Mesothelial cell of epicardium (in vitro differentiated cells): ENCODE measurements around the gene GZMM. TPM values are rescaled to one million over a fixed set of nuclear protein-coding genes. Genes with fewer than 3 reads are reported as not detected.
A peak's percentile ranks its signal among the peaks of the same experiment; 100 is the strongest.

Experiments
- DNase-seq, 2 experiments: peaks; one replicate each; pipeline ENCODE4 v3.0.0; 2021; ENCODE audit warnings: low spot score in 2 of 2; ENCODE audit not compliant: unreplicated experiment in 2 of 2
- H3K27ac Mint-ChIP-seq: 2 replicates; pipeline ENCODE4 v1.8.0; 2021; ENCODE audit warnings: mixed read lengths
- H3K27me3 Mint-ChIP-seq: 2 replicates; pipeline ENCODE4 v1.8.0; 2021; ENCODE audit warnings: low read depth, mixed read lengths
- H3K36me3 Mint-ChIP-seq: 2 replicates; pipeline ENCODE4 v1.8.0; 2021; ENCODE audit warnings: mixed read lengths
- H3K4me1 Mint-ChIP-seq: 2 replicates; pipeline ENCODE4 v1.8.0; 2021; ENCODE audit warnings: mixed read lengths
- H3K4me3 Mint-ChIP-seq: 2 replicates; pipeline ENCODE4 v1.8.0; 2021; ENCODE audit warnings: mild to moderate bottlenecking, moderate library complexity, mixed read lengths
- H3K9me3 Mint-ChIP-seq: 2 replicates; pipeline ENCODE4 v1.8.0; 2021; ENCODE audit warnings: mixed read lengths
- total RNA-seq: library from RNA; stranded (reverse); gene quantifications from 3 replicates; pipeline ENCODE4 v1.2.1, GENCODE V29; 2021
- TF ChIP-seq, protein P1 (sequence below): fragments of 200-600 bp; sonication (generic); IDR thresholded peaks from one replicate; pipeline ENCODE4 v1.5.0; 2021; ENCODE audit warnings: antibody characterized with exemption; ENCODE audit not compliant: unreplicated experiment

Gene GZMM
- total RNA-seq, 1 donor from 2014 or later: 0.40 TPM

DNA sequence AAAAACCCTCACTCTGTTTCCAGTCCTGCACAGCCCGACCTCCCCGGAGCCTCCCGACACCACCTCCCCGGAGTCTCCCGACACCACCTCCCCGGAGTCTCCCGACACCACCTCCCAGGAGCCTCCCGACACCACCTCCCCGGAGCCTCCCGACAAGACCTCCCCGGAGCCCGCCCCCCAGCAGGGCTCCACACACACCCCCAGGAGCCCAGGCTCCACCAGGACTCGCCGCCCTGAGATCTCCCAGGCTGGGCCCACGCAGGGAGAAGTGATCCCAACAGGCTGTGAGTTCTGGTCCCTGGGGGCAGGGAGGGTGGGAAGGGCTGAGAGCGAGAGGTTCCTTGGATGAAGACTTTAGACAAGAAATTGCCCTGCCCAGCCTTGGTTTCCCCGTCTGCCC lies 42.2 kb upstream of the GZMM start:
- no peak for DNase-seq
- Mint-ChIP-seq H3K27ac (no peak overlapping the region), H3K27me3 (peaks cover 34% of the 10 kb centered on the region), H3K4me1 (peaks cover 4% of the 10 kb centered on the region), H3K4me3 (no peak overlapping the region), H3K9me3 (no peaks in the 10 kb centered on the region), H3K36me3 (no peaks in the 10 kb centered on the region)
- TF ChIP-seq, protein P1, sequence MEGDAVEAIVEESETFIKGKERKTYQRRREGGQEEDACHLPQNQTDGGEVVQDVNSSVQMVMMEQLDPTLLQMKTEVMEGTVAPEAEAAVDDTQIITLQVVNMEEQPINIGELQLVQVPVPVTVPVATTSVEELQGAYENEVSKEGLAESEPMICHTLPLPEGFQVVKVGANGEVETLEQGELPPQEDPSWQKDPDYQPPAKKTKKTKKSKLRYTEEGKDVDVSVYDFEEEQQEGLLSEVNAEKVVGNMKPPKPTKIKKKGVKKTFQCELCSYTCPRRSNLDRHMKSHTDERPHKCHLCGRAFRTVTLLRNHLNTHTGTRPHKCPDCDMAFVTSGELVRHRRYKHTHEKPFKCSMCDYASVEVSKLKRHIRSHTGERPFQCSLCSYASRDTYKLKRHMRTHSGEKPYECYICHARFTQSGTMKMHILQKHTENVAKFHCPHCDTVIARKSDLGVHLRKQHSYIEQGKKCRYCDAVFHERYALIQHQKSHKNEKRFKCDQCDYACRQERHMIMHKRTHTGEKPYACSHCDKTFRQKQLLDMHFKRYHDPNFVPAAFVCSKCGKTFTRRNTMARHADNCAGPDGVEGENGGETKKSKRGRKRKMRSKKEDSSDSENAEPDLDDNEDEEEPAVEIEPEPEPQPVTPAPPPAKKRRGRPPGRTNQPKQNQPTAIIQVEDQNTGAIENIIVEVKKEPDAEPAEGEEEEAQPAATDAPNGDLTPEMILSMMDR: no peak

DNA sequence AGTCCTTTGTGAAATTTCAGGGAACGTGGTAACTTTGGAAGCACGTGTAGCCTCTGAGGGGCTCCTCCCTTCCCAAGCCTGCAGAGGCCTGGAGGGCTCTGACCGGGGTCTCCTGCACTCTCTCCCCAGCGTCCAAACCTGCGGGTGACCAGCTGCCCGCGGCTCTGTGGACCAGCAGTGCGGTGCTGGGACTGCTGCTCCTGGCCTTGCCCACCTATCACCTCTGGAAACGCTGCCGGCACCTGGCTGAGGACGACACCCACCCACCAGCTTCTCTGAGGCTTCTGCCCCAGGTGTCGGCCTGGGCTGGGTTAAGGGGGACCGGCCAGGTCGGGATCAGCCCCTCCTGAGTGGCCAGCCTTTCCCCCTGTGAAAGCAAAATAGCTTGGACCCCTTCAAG lies 39.2 kb upstream of the GZMM start:
- Mint-ChIP-seq H3K36me3 (no peaks in the 10 kb centered on the region), H3K27ac (no peak overlapping the region), H3K4me1 (peaks cover 14% of the 10 kb centered on the region), H3K4me3 (no peak overlapping the region), H3K27me3 (peaks cover 15% of the 10 kb centered on the region), H3K9me3 (no peaks in the 10 kb centered on the region)
- DNase-seq: no peak
- TF ChIP-seq, protein P1: no peak

DNA sequence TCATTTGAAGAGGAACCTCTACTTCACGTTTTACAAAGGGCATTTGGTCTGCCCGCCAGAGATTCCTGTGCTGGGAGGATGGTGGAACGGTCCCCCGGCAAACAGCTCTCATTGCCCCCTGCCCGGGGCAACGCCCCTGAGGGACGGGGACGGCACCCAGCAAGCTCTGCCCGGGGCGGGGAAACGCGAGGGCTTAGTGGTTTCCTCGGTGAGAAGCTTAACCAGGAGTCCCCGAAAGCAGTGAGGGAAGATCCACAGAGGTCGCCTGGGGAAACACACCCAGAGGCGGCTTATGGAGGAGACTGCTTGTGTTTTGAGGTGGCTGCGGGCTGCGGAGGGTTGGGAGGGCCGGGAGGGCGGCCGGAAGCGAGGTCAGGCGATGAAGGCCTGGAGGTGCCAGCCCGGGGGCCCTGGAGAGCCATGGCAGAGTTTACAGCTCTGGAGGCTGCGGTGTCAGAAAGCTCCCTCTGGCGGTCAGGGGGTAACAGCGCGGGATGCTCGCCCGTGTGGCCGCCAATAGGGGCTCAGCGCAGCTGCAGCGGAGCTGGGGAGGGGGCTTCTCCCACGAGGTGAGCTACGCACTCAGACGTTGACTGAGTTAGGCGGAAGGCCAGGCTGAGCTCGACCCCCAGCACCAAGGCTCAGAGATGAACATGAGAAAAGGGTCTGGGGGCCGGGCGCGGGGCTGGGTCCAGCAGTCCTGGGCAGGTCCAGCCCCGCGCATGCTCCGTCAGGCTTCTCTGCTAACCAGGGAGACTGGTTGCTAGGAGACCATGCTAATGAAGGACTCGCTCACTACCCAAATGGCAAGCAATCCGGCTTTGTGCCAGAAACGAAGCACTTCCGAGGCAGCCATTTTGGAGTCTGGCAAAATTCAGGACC lies 37.2 kb upstream of the GZMM start:
- H3K27me3 Mint-ChIP-seq: peaks cover 4% of the 10 kb centered on the region
- peak overlapping the region; percentile 100 for H3K27ac Mint-ChIP-seq

DNA sequence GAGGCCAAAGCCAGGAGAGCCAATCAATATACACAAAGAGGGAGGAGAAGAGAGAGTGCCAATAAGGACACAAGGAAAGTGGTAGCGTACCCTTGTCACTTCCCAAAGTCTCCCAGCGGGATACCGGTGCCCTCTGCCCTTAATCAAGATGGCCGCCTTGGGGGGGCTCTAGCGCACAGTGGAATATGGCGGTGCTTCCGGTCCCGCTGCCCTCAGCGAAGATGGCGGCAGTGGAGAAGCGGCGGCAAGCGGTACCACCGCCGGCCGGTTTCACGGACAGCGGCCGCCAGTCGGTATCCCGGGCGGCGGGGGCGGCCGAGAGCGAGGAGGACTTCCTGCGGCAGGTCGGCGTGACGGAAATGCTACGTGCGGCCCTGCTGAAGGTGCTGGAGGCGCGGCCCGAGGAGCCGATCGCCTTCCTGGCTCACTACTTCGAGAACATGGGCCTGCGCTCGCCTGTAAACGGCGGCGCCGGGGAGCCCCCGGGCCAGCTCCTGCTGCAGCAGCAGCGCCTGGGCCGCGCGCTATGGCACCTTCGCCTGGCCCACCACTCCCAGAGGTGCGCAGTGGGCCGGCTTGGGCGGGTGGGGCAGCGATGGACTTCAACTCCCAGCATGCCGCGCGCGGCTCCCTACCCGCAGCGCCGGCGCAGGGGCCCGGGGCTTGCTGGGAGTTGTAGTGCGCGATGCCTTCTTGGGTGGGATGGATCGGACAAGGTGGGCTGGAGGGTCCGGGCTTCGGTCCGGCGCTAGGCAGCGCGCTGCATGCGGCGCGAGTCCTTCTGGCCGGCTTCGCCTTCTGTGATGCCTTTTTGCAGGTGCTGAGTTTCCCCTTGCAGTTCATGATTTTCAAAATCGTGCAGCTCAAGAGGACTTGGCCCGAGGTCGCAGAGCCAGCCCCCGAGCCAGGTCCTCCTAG lies 36.3 kb upstream of the GZMM start, which contains the start of gene TPGS1:
TPGS1 (plus strand) TSS at position 212 of the 918 bp plus-strand sequence; CDS start at position 222, 10 bp downstream.
- H3K27me3 Mint-ChIP-seq: peaks cover under 1% of the 10 kb centered on the region
- H3K4me3 Mint-ChIP-seq: peak within 1 kb of the TSS; percentile 94
- H3K9me3 Mint-ChIP-seq: no peaks in the 10 kb centered on the region
- TF ChIP-seq, protein P1: no peak
- DNase-seq: peak; percentile 82
- peaks cover 28% of the 10 kb centered on the region for H3K4me1 Mint-ChIP-seq
- H3K36me3 Mint-ChIP-seq: peaks cover 2% of the 10 kb centered on the region
- H3K27ac Mint-ChIP-seq: peak within 1 kb of the TSS; percentile 100

More for the DNA sequence above, 37.2 kb upstream of the GZMM start:
- peak; percentile 94 to 95 for DNase-seq
- TF ChIP-seq, protein P1: peak; percentile 90
- Mint-ChIP-seq H3K4me1 (peaks cover 27% of the 10 kb centered on the region), H3K36me3 (peaks cover 2% of the 10 kb centered on the region), H3K9me3 (no peaks in the 10 kb centered on the region), H3K4me3 (peak overlapping the region; percentile 94)
